HepG2 (cell line): ENCODE data around the gene SLC4A5. TPM values are rescaled to one million over a fixed set of nuclear protein-coding genes. Genes with fewer than 3 reads are reported as not detected.

Source experiments
- ATAC-seq: fragments of 200-7000 bp; cut with Tn5 transposase; 3 replicates; pipeline ENCODE4 v1.9.1; 2020; ENCODE audit warnings: mild to moderate bottlenecking, moderate library complexity
- BruUV-seq: library from RNA; stranded (reverse); fragments of 400-500 nt; replicated peaks from 2 replicates; lab custom pipeline; 2021; lab: Mats Ljungman, UMichigan
- CTCF ChIA-PET: fragments of 300-600 bp; formaldehyde crosslinking; extraction: SDS; loops from one replicate; lab custom pipeline; 2021; ENCODE audit warnings: low total read pairs, inconsistent platforms, low intra/inter-chr PET ratio; lab: Yijun Ruan, JAX
- POLR2A ChIA-PET: fragments of 350-600 bp; sonication (Branson Sonifier 250); formaldehyde crosslinking; loops from one replicate; lab custom pipeline; 2020; ENCODE audit warnings: antibody characterized with exemption, inconsistent platforms; lab: Yijun Ruan, JAX
- DNase-seq: peaks from one replicate; pipeline ENCODE4 v3.0.0-alpha.2; 2015; ENCODE audit warnings: low spot score
- FAIRE-seq: peaks from 3 replicates; lab custom pipeline; 2011; peaks lifted over from hg19 to GRCh38; lab: Jason Lieb, UNC
- H2AFZ ChIP-seq: one replicate; pipeline ENCODE4 v1.6.1; 2011; ENCODE audit warnings: low read length, inconsistent platforms
- H3K27ac ChIP-seq: fragments of 300-600 bp; 3 replicates; pipeline ENCODE4 v1.8.0; 2011; ENCODE audit warnings: mixed run types, mild to moderate bottlenecking, mixed read lengths, low read length, inconsistent platforms; ENCODE audit not compliant: insufficient read depth; ENCODE audit errors: extremely low read length
- H3K27me3 ChIP-seq, 2 experiments: fragments of 200-600 bp in 1 of 2; 2 replicates in 1 of 2; 3 replicates in 1 of 2; pipeline versions ENCODE4 v1.6.0 to v1.8.0; 2011; ENCODE audit warnings: low read length in 2 of 2, mild to moderate bottlenecking in 2 of 2, moderate library complexity in 2 of 2, inconsistent platforms in 1 of 2; ENCODE audit not compliant: insufficient read depth in 2 of 2, control insufficient read depth in 1 of 2
- H3K36me3 ChIP-seq, 2 experiments: fragments of 200-600 bp in 1 of 2; replicated peaks in 1 of 2; 2 replicates in 1 of 2; 3 replicates in 1 of 2; pipeline versions ENCODE4 v1.5.1 to v1.8.0; 2011; ENCODE audit warnings: low read length in 2 of 2, inconsistent platforms in 1 of 2; ENCODE audit not compliant: insufficient read depth in 2 of 2, control insufficient read depth in 1 of 2
- H3K4me1 ChIP-seq: 2 replicates; pipeline ENCODE4 v1.5.1; 2012; ENCODE audit warnings: low read length, inconsistent platforms; ENCODE audit not compliant: insufficient read depth
- H3K4me2 ChIP-seq: 2 replicates; pipeline ENCODE4 v1.6.0; 2011; ENCODE audit warnings: low read depth, low read length, inconsistent platforms
- H3K4me3 ChIP-seq, 3 experiments: fragments of 200-600 bp in 1 of 3; sonication (generic), shearing (Covaris generic) in 1 of 3; replicated peaks in 1 of 3; 2 replicates each; pipeline ENCODE4 v1.5.1; 2011 to 2016; ENCODE audit warnings: low read length in 3 of 3, inconsistent platforms in 2 of 3, low read depth in 2 of 3, mild to moderate bottlenecking in 2 of 3, control low read depth in 1 of 3, mixed read lengths in 1 of 3; ENCODE audit not compliant: insufficient read depth in 1 of 3
- H3K79me2 ChIP-seq: one replicate; pipeline ENCODE4 v1.6.1; 2011; ENCODE audit warnings: low read length, inconsistent platforms; ENCODE audit not compliant: insufficient read depth
- H3K9ac ChIP-seq: 2 replicates; pipeline ENCODE4 v1.6.0; 2011; ENCODE audit warnings: mild to moderate bottlenecking, low read depth, low read length, inconsistent platforms; ENCODE audit not compliant: insufficient read depth
- H3K9me3 ChIP-seq: 2 replicates; pipeline ENCODE4 v1.5.1; 2012; ENCODE audit warnings: mild to moderate bottlenecking, low read length
- H4K20me1 ChIP-seq: 2 replicates; pipeline ENCODE4 v1.6.0; 2011; ENCODE audit warnings: inconsistent platforms, mild to moderate bottlenecking, low read length, moderate library complexity; ENCODE audit not compliant: insufficient read depth
- CEBPB ChIP-seq: IDR thresholded peaks from 2 replicates; pipeline ENCODE4 v1.6.1; 2011; ENCODE audit warnings: low read depth, low read length, improper control_type of control experiment, borderline replicate concordance
- CEBPG ChIP-seq: IDR thresholded peaks from 2 replicates; pipeline ENCODE4 v1.6.1; 2016
- FOXA3 ChIP-seq: IDR thresholded peaks from 2 replicates; pipeline ENCODE4 v1.6.1; 2016; ENCODE audit warnings: missing genetic modification reagents, missing compliant biosample characterization
- GATAD2A ChIP-seq: IDR thresholded peaks from 2 replicates; pipeline ENCODE4 v1.6.1; 2016
- WGBS: methylation state at CpG from one replicate; pipeline ENCODE4 v1.1.6; 2017; ENCODE audit warnings: low lambda C conversion rate; 5-methylcytosine and 5-hydroxymethylcytosine counted together
- in situ Hi-C: cut with HindIII; loops from 2 replicates; pipeline ENCODE4 v1.10.0; 2017; ENCODE audit warnings: low pct_unique_long_range_greater_than_20kb; ENCODE audit not compliant: extremely low pct_ligation_motif_present
- intact Hi-C: fragments of 100-400 bp; cut with micrococcal nuclease; formaldehyde crosslinking; loops from one replicate; pipeline ENCODE4 v1.10.0; 2022; ENCODE audit not compliant: unreplicated experiment
- polyA plus RNA-seq, 8 experiments: library from polyadenylated mRNA; depleted of rRNA in 3 of 8; stranded (reverse) in 7 of 8; unstranded in 1 of 8; fragments of >200 nt; fragmentation: Illumina TruSeq in 4 of 8; extraction: Trizol in 4 of 8; gene quantifications; 2 replicates each; pipeline versions ENCODE4 v1.2.1 to v1.2.3, GENCODE V29; 2011 to 2016; ENCODE audit warnings: low read depth in 4 of 8, missing spikeins in 1 of 8, mixed read lengths in 1 of 8; ENCODE audit not compliant: insufficient read depth in 1 of 8
- total RNA-seq, 5 experiments: library from RNA; depleted of rRNA; stranded (reverse); fragments of >200 nt; fragmentation: Illumina TruSeq; extraction: Trizol; gene quantifications; 2 replicates each; pipeline ENCODE4 v1.2.3, GENCODE V29; 2016; ENCODE audit warnings: low read depth in 1 of 5
- TF ChIP-seq, protein P1 (sequence below): IDR thresholded peaks from 2 replicates; pipeline ENCODE4 v1.6.1; 2016; ENCODE audit warnings: control low read depth
- TF ChIP-seq, protein P2 (sequence below): conservative IDR thresholded peaks from 2 replicates; pipeline ENCODE4 v1.6.1; 2018; ENCODE audit warnings: missing genetic modification reagents
- TF ChIP-seq, protein P3 (sequence below): IDR thresholded peaks from 2 replicates; pipeline ENCODE4 v1.6.1; 2012; ENCODE audit warnings: low read depth, low read length, improper control_type of control experiment
- TF ChIP-seq, protein P4 (sequence below), 2 experiments: fragments of 450-650 bp in 1 of 2; sonication (generic) in 1 of 2; formaldehyde crosslinking; IDR thresholded peaks; 2 replicates each; pipeline versions ENCODE4 v1.5.0 to v1.8.0; 2020 to 2022; ENCODE audit warnings: mild to moderate bottlenecking in 1 of 2, missing genetic modification reagents in 1 of 2

The SLC4A5 gene
- total and polyA plus RNA-seq, 2 of the 13 experiments (the other 11 are each of a cell fraction or from before 2014, with no cell fraction given): 0.50 TPM; not detected in 1

DNA sequence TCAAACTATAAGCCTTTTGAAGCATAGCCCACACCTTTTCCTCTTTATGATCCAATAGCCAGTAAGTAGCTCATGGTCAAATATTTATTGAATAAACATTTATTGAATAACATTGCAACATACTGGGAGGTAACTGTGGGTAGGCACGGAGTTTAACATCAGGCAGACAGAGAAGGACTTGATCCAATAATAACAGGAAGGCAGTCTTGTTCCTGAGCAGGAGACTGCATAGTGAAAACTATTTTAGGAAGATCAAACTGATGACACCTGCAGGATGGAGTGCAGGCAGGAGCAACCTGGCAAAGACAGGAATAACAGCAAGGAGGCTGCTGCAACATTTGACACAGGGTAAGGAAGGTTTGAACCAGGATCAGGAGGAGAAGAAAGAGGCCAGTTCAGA, 40.0 kb upstream of the SLC4A5 start:
- CTCF ChIA-PET: no interaction called here
- Histone ChIP-seq H3K9me3 (no peaks in the 10 kb centered on the region), H3K4me2 (no peak overlapping the region), H3K4me3 (no peak overlapping the region), H3K27ac (peak overlapping the region; percentile 24), H4K20me1 (peaks cover 14% of the 10 kb centered on the region; the same call in 1 of the 2 replicates), H3K79me2 (peaks cover 83% of the 10 kb centered on the region), H2AFZ (no peak overlapping the region), H3K27me3 (no peaks in the 10 kb centered on the region), H3K9ac (peak overlapping the region; percentile 8; the same call in 1 of the 2 replicates), H3K4me1 (peaks cover 41% of the 10 kb centered on the region), H3K36me3 (peaks cover 4 to 26% of the 10 kb centered on the region in 2 experiments)
- FAIRE-seq: peak; percentile 28
- intact Hi-C loops (no loop called here), in situ Hi-C loops (no loop called here)
- ATAC-seq: peak; percentile 57
- no TSS peak for BruUV-seq
- TF ChIP-seq CEBPB (peak; percentile 77), CEBPG (CRISPR knock-in tag) (peak; percentile 58), FOXA3 (CRISPR knock-in tag) (0 out of 2 replicates have a peak, but pooled peaks have one; percentile 9), GATAD2A (CRISPR knock-in tag) (peak; percentile 11; the same call in 1 of the 2 replicates)
- TF ChIP-seq, protein P1, sequence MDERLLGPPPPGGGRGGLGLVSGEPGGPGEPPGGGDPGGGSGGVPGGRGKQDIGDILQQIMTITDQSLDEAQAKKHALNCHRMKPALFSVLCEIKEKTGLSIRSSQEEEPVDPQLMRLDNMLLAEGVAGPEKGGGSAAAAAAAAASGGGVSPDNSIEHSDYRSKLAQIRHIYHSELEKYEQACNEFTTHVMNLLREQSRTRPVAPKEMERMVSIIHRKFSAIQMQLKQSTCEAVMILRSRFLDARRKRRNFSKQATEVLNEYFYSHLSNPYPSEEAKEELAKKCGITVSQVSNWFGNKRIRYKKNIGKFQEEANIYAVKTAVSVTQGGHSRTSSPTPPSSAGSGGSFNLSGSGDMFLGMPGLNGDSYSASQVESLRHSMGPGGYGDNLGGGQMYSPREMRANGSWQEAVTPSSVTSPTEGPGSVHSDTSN: no peak
- TF ChIP-seq, protein P2, sequence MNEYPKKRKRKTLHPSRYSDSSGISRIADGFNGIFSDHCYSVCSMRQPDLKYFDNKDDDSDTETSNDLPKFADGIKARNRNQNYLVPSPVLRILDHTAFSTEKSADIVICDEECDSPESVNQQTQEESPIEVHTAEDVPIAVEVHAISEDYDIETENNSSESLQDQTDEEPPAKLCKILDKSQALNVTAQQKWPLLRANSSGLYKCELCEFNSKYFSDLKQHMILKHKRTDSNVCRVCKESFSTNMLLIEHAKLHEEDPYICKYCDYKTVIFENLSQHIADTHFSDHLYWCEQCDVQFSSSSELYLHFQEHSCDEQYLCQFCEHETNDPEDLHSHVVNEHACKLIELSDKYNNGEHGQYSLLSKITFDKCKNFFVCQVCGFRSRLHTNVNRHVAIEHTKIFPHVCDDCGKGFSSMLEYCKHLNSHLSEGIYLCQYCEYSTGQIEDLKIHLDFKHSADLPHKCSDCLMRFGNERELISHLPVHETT (CRISPR knock-in tag): no peak
- TF ChIP-seq, protein P3, sequence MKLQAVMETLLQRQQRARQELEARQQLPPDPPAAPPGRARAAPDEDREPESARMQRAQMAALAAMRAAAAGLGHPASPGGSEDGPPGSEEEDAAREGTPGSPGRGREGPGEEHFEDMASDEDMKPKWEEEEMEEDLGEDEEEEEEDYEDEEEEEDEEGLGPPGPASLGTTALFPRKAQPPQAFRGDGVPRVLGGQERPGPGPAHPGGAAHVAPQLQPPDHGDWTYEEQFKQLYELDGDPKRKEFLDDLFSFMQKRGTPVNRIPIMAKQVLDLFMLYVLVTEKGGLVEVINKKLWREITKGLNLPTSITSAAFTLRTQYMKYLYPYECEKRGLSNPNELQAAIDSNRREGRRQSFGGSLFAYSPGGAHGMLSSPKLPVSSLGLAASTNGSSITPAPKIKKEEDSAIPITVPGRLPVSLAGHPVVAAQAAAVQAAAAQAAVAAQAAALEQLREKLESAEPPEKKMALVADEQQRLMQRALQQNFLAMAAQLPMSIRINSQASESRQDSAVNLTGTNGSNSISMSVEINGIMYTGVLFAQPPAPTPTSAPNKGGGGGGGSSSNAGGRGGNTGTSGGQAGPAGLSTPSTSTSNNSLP: 0 out of 2 replicates have a peak, but pooled peaks have one; percentile 24
- TF ChIP-seq, protein P4, sequence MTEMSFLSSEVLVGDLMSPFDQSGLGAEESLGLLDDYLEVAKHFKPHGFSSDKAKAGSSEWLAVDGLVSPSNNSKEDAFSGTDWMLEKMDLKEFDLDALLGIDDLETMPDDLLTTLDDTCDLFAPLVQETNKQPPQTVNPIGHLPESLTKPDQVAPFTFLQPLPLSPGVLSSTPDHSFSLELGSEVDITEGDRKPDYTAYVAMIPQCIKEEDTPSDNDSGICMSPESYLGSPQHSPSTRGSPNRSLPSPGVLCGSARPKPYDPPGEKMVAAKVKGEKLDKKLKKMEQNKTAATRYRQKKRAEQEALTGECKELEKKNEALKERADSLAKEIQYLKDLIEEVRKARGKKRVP (CRISPR knock-in tag; IDR thresholded peaks at IDR 0.05): peak in 1 of 2 experiments; percentile 38; a peak in 1 of 4 replicates
- 0% methylated on average over 1 of the region's 1 CpG for whole genome bisulfite sequencing
- POLR2A ChIA-PET: interaction anchor here (1.1 to 2.2 kb wide), 2 partner anchors 8 to 205 kb away, joined by 3 to 10 read pairs; partner anchors contain the start of gene MOB1A
- peak; percentile 66 for DNase-seq
